Liver (tissue), 9 donors: ENCODE data around the gene PXDN. TPM values are rescaled to one million over a fixed set of nuclear protein-coding genes. Genes with fewer than 3 reads are reported as not detected.

ENCODE experiments used
- DNase-seq: peaks from one replicate; pipeline ENCODE4 v3.0.0-alpha.2; 2017; ENCODE audit warnings: low spot score
- H3K27ac ChIP-seq, 2 donors: one replicate each; pipeline ENCODE4 v1.7.0; 2013; ENCODE audit warnings: inconsistent platforms in 2 of 2, low read length in 2 of 2, control low read depth in 1 of 2, low read depth in 1 of 2, mild to moderate bottlenecking in 1 of 2
- H3K27me3 ChIP-seq, 4 donors: one replicate each; pipeline versions ENCODE4 v1.6.1 to v1.7.0; 2013; ENCODE audit warnings: low read length in 3 of 4, inconsistent platforms in 1 of 4, mild to moderate bottlenecking in 1 of 4, moderate library complexity in 1 of 4; ENCODE audit not compliant: control insufficient read depth in 4 of 4, insufficient read depth in 4 of 4
- H3K36me3 ChIP-seq, 4 donors: one replicate each; pipeline versions ENCODE4 v1.6.1 to v1.7.0; 2013; ENCODE audit warnings: low read length in 3 of 4, mild to moderate bottlenecking in 3 of 4, low read depth in 1 of 4, moderate library complexity in 1 of 4; ENCODE audit not compliant: control insufficient read depth in 4 of 4, insufficient read depth in 3 of 4
- H3K4me1 ChIP-seq, 4 donors: one replicate each; pipeline versions ENCODE4 v1.6.1 to v1.7.0; 2013; ENCODE audit warnings: low read length in 3 of 4, mild to moderate bottlenecking in 3 of 4, moderate library complexity in 1 of 4; ENCODE audit not compliant: control insufficient read depth in 4 of 4, insufficient read depth in 4 of 4
- H3K4me3 ChIP-seq, 3 donors: one replicate each; pipeline versions ENCODE4 v1.6.1 to v1.7.0; 2013; ENCODE audit warnings: low read length in 3 of 3, control low read depth in 1 of 3, low read depth in 1 of 3, mild to moderate bottlenecking in 1 of 3
- H3K9ac ChIP-seq, 2 donors: one replicate each; pipeline ENCODE4 v1.7.0; 2013; ENCODE audit warnings: low read length in 2 of 2, mild to moderate bottlenecking in 2 of 2, moderate library complexity in 2 of 2, control low read depth in 1 of 2, low read depth in 1 of 2
- H3K9me3 ChIP-seq, 4 donors: one replicate each; pipeline versions ENCODE4 v1.6.1 to v1.7.0; 2013; ENCODE audit warnings: low read length in 3 of 4; ENCODE audit not compliant: control insufficient read depth in 4 of 4
- FOXA1 ChIP-seq: IDR thresholded peaks from 2 replicates; pipeline ENCODE4 v1.6.1; 2016; ENCODE audit warnings: antibody characterized with exemption
- GABPA ChIP-seq, 2 donors: IDR thresholded peaks in 1 of 2; conservative IDR thresholded peaks in 1 of 2; 2 replicates each; pipeline ENCODE4 v1.6.1; 2016; ENCODE audit warnings: antibody characterized with exemption in 2 of 2, mild to moderate bottlenecking in 1 of 2, moderate library complexity in 1 of 2
- HNF4A ChIP-seq, 2 donors: conservative IDR thresholded peaks; 2 replicates each; pipeline ENCODE4 v1.6.1; 2016; ENCODE audit warnings: antibody characterized with exemption in 2 of 2, mild to moderate bottlenecking in 2 of 2
- HNF4G ChIP-seq: IDR thresholded peaks from 2 replicates; pipeline ENCODE4 v1.6.1; 2016; ENCODE audit warnings: antibody characterized with exemption
- JUND ChIP-seq, 2 donors: IDR thresholded peaks; 2 replicates each; pipeline ENCODE4 v1.6.1; 2016; ENCODE audit warnings: antibody characterized with exemption in 2 of 2
- RAD21 ChIP-seq, 2 donors: IDR thresholded peaks; 2 replicates each; pipeline ENCODE4 v1.6.1; 2016; ENCODE audit warnings: antibody characterized with exemption in 2 of 2, mild to moderate bottlenecking in 2 of 2
- REST ChIP-seq: IDR thresholded peaks from 2 replicates; pipeline ENCODE4 v1.6.1; 2016; ENCODE audit warnings: antibody characterized with exemption, mild to moderate bottlenecking
- RXRA ChIP-seq, 2 donors: IDR thresholded peaks; 2 replicates each; pipeline ENCODE4 v1.6.1; 2017 to 2018; ENCODE audit warnings: antibody characterized with exemption in 2 of 2, mild to moderate bottlenecking in 1 of 2
- YY1 ChIP-seq: IDR thresholded peaks from 2 replicates; pipeline ENCODE4 v1.6.1; 2016; ENCODE audit warnings: antibody characterized with exemption, mild to moderate bottlenecking
- ZBTB33 ChIP-seq: IDR thresholded peaks from 2 replicates; pipeline ENCODE4 v1.6.1; 2016; ENCODE audit warnings: antibody characterized with exemption
- WGBS: extraction: QIAGEN DNeasy Blood & Tissue Kit; methylation state at CpG from one replicate; pipeline ENCODE4 v1.1.7; 2013; 5-methylcytosine and 5-hydroxymethylcytosine counted together
- polyA plus RNA-seq, 2 donors: library from polyadenylated mRNA; stranded (reverse) in 1 of 2; unstranded in 1 of 2; fragments of 200-250 nt in 1 of 2; fragments of >200 nt in 1 of 2; fragmentation: Nextera tagmentation in 1 of 2; extraction: Ambion mirVana in 1 of 2; gene quantifications; one replicate each; pipeline versions ENCODE4 v1.2.1 to v1.2.3, GENCODE V29; 2013 to 2015
- total RNA-seq, 2 donors: library from RNA; depleted of rRNA; stranded (reverse); fragments of >200 nt; gene quantifications; one replicate each; pipeline ENCODE4 v1.2.3, GENCODE V29; 2014
- donor health status: healthy.
- donor health status: healthy.
- donor health status: healthy.
- donor health status: healthy.
- donor health status: healthy.

Gene PXDN
- total and polyA plus RNA-seq, 4 donors, result 4.2 to 21.5 (median 16.9) TPM

GRCh38 chr2:1649103-1650084 lies 94.9 kb downstream of the PXDN start:
- H3K36me3 ChIP-seq, result no peaks in the 10 kb centered on the region
- no peak for DNase-seq

GRCh38 chr2:1648241-1649102 lies 95.8 kb downstream of the PXDN start:
- Histone ChIP-seq H3K36me3 (no peaks in the 10 kb centered on the region), H3K9me3 (no peaks in the 10 kb centered on the region), H3K9ac (no peak overlapping the region), H3K4me1 (no peaks in the 10 kb centered on the region), H3K27ac (no peak overlapping the region), H3K27me3 (no peaks in the 10 kb centered on the region), H3K4me3 (no peak overlapping the region)
- DNase-seq, result peak; percentile 14
- WGBS, result 96% methylated on average over 67 of the region's 67 CpGs
- no peak for TF ChIP-seq HNF4G
- TF ChIP-seq RAD21 (IDR thresholded peaks at IDR 0.05), result no peak
- TF ChIP-seq ZBTB33, result no peak
- no peak for TF ChIP-seq GABPA (IDR thresholded peaks at IDR 0.05 in 1 of 2, conservative IDR thresholded peaks at IDR 0.05 in 1 of 2)
- TF ChIP-seq REST, result no peak
- no peak for TF ChIP-seq RXRA (IDR thresholded peaks at IDR 0.05)
- no peak for TF ChIP-seq FOXA1

More at GRCh38 chr2:1649103-1650084, 94.9 kb downstream of the PXDN start:
- Histone ChIP-seq H3K4me3 (no peak overlapping the region), H3K4me1 (no peaks in the 10 kb centered on the region), H3K9ac (no peak overlapping the region), H3K27ac (peak overlapping the region in 1 of 2 donors; percentile 2), H3K27me3 (no peaks in the 10 kb centered on the region), H3K9me3 (no peaks in the 10 kb centered on the region)
- WGBS, result 95% methylated on average over 58 of the region's 58 CpGs
- no peak for TF ChIP-seq JUND (IDR thresholded peaks at IDR 0.05)
- TF ChIP-seq HNF4A (conservative IDR thresholded peaks at IDR 0.05), result no peak
- no peak for TF ChIP-seq HNF4G
- TF ChIP-seq YY1, result no peak
- TF ChIP-seq ZBTB33, result no peak
- TF ChIP-seq REST, result no peak
